ENCODE data around the gene CIDEC.
"Not testable (repeated sequence)": the region's sequence is repeated elsewhere in the genome, so short reads cannot be mapped to it uniquely, and the experiment has no call there.

CIDEC gene

DNA sequence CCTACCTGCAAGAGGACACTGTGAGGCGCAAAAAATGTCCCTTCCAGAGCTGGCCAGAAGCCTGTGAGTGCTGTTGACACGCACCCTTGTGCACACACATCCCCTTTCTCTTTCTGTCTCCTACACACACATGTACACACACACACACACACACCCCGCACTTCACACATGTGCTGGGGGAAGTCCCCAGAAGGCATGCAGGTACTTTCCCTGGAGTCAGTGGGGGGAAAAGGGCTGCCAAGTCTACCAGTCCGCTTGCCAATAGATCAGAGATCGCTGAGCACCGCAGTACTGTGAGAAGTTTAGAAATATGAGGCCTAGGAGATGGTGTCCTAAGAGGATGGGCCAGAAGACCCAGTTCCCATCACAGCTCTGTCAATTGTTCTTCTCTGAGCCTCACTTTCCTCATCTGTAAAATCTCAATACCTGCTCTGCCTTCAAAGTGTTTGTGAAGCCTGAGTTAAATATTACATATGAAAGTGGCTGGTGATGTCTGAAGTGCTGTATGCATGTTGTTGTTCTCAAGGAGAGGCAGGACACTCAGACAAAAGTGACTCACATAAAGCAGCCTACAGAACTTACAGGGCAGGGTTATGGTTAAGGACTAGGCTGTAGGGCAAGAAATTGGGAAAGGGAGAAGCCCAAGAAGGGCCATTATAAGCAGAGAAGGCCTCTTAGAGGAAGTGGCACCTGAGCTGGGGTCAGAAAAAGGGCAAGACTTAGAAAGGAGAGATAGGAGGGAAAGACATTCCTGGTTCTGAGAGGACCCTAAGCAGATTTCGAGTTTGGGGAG is 29.4 kb upstream of the CIDEC start:
- no peaks in the 10 kb centered on the region for H3K36me3 ChIP-seq (ENCODE audit: insufficient read depth, low read length)
- no peaks in the 10 kb centered on the region for H3K9me3 ChIP-seq (ENCODE audit: control insufficient read depth, insufficient read depth, low read length)
- no peak overlapping the region for H3K9ac ChIP-seq (ENCODE audit: low read depth, low read length)
- H3K4me1 ChIP-seq (ENCODE audit: insufficient read depth, low read length), result no peaks in the 10 kb centered on the region

DNA sequence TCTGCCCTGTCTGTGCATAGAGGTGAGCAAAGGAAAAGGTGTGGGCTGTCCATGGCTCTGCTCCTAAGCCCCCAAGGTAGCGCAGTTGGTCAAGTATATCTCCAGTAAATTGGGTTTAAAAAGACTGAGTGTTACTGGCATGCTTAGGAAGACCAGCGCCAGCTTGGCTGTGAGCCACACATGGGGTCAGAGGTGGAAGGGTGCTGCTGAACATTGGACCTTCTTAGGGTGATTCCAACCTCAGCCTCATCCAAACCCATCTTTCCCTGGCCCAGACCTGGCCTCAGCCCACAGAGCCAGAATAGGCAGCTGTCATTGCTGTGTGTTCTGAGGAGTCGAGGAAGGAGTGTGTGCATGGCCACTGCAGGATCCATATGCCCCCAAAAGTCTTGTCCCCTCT is 28.2 kb upstream of the CIDEC start:
- no peaks in the 10 kb centered on the region for H3K36me3 ChIP-seq (ENCODE audit: insufficient read depth, low read length)
- H3K9me3 ChIP-seq (ENCODE audit: control insufficient read depth, insufficient read depth, low read length), result no peaks in the 10 kb centered on the region
- H3K9ac ChIP-seq (ENCODE audit: low read depth, low read length), result no peak overlapping the region
- peaks cover 4% of the 10 kb centered on the region for H3K4me1 ChIP-seq (ENCODE audit: insufficient read depth, low read length)

DNA sequence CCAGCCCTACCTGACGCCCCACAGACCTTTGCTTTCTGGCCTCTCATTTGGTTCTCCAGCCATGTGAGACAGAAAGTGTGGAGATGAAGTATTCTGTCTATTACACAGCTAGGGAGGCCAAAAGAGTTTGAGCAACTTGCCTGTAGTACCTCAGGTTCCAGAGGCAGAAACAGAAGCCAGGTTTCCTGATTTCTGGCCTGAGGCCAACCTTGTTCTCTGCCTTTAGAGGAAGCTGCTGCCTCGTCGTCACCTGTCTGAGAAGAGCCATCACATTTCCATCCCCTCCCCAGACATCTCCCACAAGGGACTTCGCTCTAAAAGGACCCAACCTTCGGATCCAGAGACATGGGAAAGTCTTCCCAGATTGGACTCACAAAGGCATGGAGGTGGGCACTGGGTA is 26.4 kb upstream of the CIDEC start:
- peaks cover 18% of the 10 kb centered on the region for H3K4me1 ChIP-seq (ENCODE audit: insufficient read depth, low read length)
- no peaks in the 10 kb centered on the region for H3K36me3 ChIP-seq (ENCODE audit: insufficient read depth, low read length)
- no peaks in the 10 kb centered on the region for H3K9me3 ChIP-seq (ENCODE audit: control insufficient read depth, insufficient read depth, low read length)
- H3K9ac ChIP-seq (ENCODE audit: low read depth, low read length), result no peak overlapping the region

DNA sequence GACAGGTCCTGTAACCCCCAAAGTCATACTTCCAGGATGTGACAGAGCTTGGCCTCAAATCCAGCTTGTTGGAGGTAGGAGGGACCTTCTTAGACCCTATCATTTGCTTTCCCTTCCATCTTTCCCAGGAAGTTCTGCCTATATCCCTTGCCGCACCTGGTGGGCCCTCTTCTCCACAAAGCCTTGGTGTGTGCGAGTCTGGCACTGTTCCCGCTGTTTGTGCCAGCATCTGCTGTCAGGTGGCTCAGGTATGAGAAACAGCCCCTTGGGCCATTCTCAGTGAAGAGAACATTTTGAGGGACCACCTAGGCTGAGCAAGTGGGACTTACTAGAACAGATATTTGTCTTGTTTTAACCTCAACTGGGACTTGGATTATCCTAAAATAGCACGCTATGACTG is 23.9 kb upstream of the CIDEC start:
- Histone ChIP-seq H3K4me1 (ENCODE audit: insufficient read depth, low read length) (peaks cover 18% of the 10 kb centered on the region), H3K9me3 (ENCODE audit: control insufficient read depth, insufficient read depth, low read length) (no peaks in the 10 kb centered on the region), H3K9ac (ENCODE audit: low read depth, low read length) (0 out of 2 replicates have a peak overlapping the region, but pooled peaks have one; percentile 6), H3K36me3 (ENCODE audit: insufficient read depth, low read length) (no peaks in the 10 kb centered on the region)

DNA sequence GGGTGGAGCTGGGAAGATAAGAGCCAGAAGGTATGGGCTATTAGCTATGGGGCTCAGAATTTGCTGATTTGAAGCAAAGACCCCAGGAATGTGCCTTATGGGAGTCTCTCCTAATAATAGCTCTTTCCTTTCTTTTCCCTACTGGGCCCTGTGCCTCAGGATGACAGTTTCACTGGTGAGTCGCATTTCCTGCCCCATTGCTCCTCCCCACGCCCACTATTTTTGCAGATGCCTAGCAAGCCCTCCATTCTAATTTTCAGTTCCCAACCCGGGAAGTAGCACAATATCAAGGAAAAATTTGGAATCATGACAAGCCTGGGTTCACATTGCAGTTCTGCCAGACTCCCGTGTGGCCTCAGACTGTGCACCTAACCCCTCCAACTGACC is 23.2 kb upstream of the CIDEC start:
- no peaks in the 10 kb centered on the region for H3K9me3 ChIP-seq (ENCODE audit: control insufficient read depth, insufficient read depth, low read length)
- H3K9ac ChIP-seq (ENCODE audit: low read depth, low read length), result peak overlapping the region; percentile 19; the same call in 1 of the 2 replicates

DNA sequence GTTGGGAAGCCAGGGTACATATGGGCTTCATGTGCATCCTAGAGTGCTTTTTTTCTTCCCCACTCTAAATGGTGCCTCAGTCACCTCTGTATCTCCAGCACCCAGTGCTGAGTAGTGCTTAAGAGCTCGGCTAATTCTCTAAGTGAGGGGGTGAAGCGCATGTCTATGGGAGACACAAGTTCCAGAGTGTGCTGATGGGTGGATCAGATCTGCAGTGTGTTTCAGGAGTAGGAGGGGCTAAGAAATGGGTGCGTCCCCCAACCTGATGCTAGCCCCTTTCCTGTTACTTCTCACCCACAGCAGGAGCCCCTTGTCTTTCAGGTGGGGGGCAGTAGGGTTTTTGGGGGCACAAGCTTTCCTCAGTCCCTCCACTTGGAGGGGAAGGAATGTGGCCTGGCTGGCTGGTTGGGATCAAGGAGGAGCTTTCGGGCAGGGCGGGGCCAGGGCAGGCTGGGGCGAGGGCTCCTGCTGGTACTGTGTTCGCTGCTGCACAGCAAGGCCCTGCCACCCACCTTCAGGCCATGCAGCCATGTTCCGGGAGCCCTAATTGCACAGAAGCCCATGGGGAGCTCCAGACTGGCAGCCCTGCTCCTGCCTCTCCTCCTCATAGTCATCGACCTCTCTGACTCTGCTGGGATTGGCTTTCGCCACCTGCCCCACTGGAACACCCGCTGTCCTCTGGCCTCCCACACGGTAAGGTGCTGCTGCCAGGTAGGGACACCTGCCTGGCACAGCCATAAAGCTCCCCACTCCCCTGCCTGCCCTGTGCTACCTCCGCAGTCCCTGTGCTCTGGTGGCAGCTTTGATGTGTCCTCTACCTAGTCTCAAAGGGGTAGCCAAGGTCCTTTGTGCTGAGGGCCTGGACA is 22.6 kb upstream of the CIDEC start, which contains the start of gene IL17RE:
Gene IL17RE, plus strand, starts transcription at position 477 of the 866 bp plus-strand sequence. Its CDS starts 85 bp downstream, at position 562.
- Histone ChIP-seq H3K9me3 (ENCODE audit: control insufficient read depth, insufficient read depth, low read length) (no peaks in the 10 kb centered on the region), H3K4me1 (ENCODE audit: insufficient read depth, low read length) (peaks cover 18% of the 10 kb centered on the region), H3K36me3 (ENCODE audit: insufficient read depth, low read length) (no peaks in the 10 kb centered on the region), H3K9ac (ENCODE audit: low read depth, low read length) (peak within 1 kb of the TSS; percentile 19; the same call in 1 of the 2 replicates)

More for the DNA sequence above, 23.2 kb upstream of the CIDEC start:
- Histone ChIP-seq H3K4me1 (ENCODE audit: insufficient read depth, low read length) (peaks cover 18% of the 10 kb centered on the region), H3K36me3 (ENCODE audit: insufficient read depth, low read length) (no peaks in the 10 kb centered on the region)

DNA sequence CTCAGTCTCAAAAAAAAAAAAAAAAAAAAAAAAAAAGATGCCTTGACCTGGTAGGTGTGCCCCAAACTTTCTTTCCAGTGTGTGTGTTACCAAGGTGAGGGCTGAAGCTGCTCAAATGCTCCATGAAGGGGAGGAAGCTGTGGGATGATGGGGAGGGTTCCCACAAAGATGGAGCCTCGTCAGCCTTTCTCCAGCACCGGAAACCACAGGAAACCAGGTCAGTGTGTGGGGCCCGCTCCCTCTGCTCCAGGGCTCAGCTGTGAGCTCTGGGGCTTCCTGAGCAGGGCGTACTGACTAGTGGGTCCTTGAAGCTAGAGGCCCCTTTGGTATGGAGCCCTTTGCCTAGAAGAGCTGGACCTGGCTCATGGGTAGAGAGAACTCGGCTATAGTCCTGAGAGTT is 21.9 kb upstream of the CIDEC start:
- Histone ChIP-seq H3K36me3 (ENCODE audit: insufficient read depth, low read length) (no peaks in the 10 kb centered on the region), H3K4me1 (ENCODE audit: insufficient read depth, low read length) (peaks cover 18% of the 10 kb centered on the region), H3K9ac (ENCODE audit: low read depth, low read length) (0 out of 2 replicates have a peak overlapping the region, but pooled peaks have one; percentile 19), H3K9me3 (ENCODE audit: control insufficient read depth, insufficient read depth, low read length) (no peaks in the 10 kb centered on the region)

DNA sequence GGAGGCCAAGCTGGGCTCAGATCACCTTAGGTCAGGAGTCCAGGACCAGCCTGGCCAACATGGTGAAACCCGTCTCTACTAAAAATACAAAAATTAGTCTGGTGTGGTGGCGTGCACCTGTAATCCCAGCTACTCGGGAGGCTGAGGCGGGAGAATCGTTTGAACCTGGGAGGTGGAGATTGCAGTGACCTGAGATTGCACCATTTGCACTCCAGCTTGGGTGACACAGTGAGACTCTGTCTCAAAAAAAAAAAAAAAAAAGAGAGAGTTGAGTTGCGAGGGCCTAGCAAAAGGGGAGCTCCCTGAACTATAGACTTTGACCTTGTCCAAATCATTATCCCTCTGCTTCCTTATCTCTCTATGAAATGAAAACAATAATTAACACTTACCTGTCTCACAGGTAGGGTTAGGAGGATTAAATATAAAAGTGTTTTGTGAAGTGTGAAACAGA is 20.9 kb upstream of the CIDEC start:
- H3K9me3 ChIP-seq (ENCODE audit: control insufficient read depth, insufficient read depth, low read length); H3K9ac ChIP-seq (ENCODE audit: low read depth, low read length); H3K36me3 ChIP-seq (ENCODE audit: insufficient read depth, low read length): not testable (repeated sequence)
- H3K4me1 ChIP-seq (ENCODE audit: insufficient read depth, low read length), result peaks cover 18% of the 10 kb centered on the region

DNA sequence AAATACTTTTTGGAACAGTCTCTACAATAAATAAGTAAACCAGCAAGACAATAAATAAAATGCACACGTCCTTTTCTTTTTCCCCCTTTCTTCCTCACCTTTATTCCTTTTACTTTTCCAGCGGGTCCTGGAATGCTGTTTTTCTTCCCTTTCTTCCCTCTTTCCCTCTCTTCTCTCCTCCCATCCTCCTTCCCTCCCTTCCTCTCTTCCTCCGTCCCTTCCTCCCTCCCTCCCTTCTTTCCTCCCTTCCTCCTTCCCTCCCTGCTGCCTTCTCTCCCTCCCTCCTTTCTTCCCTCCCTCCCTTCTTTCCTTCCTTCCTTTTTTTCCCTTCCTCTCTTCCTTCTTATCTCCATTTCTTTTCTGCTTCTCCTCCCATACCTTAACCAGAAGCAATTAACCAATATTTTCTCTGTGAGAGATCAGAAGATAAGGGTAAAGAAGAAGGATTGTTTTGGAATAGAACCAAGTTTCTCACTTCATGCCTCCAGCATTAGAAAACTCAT is 19.3 kb upstream of the CIDEC start:
- Histone ChIP-seq H3K36me3 (ENCODE audit: insufficient read depth, low read length) (no peaks in the 10 kb centered on the region), H3K9ac (ENCODE audit: low read depth, low read length) (no peak overlapping the region), H3K4me1 (ENCODE audit: insufficient read depth, low read length) (peaks cover 18% of the 10 kb centered on the region), H3K9me3 (ENCODE audit: control insufficient read depth, insufficient read depth, low read length) (no peaks in the 10 kb centered on the region)

DNA sequence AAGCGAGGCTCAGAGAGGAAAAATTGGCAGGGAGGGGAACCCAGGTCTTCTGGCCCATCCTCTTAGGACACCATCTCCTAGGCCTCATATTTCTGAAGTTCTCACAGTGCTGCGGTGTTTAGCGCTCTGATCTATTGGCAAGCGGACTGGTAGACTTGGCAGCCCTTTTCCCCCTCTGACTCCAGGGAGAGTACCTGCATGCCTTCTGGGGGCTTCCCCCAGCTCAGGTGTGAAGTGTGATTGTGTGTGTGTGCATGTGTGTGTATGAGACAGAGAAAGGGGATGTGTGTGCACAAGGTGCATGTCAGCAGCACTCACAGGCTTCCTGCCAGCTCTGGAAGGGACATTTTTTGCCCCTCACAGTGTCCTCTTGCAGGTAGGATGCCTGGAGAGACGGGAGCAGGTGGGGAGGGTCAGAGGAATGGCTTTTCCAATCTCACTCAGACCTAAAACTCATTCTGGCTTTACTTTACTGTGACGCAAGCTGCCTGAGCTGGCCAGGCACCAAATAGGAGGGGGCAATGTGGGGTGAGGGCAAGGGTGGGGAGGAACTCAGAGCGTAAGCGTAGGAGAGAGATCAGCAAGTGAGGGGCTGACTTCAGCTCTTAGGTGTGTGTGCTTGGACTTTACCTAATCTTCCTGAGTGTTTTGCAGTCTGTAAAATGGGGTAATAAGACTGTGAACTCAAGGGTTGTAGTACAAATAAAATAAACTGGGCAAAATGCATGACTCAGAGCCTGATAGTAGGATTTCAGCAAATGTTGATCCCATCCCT is 18.6 kb upstream of the CIDEC start:
- peaks cover 18% of the 10 kb centered on the region for H3K4me1 ChIP-seq (ENCODE audit: insufficient read depth, low read length)
- no peaks in the 10 kb centered on the region for H3K36me3 ChIP-seq (ENCODE audit: insufficient read depth, low read length)
- no peaks in the 10 kb centered on the region for H3K9me3 ChIP-seq (ENCODE audit: control insufficient read depth, insufficient read depth, low read length)
- H3K9ac ChIP-seq (ENCODE audit: low read depth, low read length), result no peak overlapping the region

DNA sequence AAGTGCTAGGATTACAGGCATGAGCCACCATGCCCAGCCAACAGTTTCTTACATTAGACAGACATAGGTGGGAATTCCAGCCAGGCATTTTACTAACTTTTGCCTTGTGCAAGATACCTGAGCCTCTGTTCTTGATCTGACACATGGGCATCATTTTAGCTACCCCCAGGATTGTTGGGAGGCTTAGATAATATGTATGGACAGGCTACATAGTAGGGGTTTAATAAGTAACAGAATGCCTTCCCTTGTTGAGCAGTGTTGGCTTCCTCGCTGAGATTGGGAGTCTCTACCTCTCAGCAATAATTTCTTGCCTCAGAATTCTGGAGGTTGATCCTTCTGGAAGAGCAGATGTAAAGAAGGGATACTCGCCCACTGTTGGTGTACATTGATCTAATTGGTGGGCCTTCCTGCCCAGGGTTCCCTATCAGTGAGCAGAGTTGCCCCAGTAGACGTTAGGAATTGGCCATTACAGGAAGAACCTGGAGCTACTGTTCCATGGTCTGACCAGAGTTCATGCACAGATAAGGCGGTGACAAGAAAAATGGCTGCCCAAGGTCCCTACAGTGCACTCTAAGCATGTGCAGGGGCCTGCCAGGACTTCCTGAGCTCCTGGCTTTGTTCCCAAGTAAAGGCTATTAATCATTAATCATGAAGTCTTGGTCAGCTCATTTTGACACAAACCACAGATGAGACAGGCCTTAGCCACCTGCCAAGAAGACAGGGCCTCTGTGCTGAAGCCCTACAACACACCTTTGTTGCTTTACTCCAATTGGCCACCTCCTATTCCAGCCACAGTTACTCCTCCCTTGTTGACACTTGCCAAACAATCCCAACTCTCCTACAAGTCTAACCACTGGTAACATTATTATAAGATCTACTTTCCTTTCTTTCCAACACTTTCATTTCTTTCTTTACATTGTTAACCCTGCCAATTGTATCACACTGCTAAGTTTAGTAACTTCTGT is 17.6 kb upstream of the CIDEC start:
- H3K9ac ChIP-seq (ENCODE audit: low read depth, low read length), result no peak overlapping the region
- H3K9me3 ChIP-seq (ENCODE audit: control insufficient read depth, insufficient read depth, low read length), result no peaks in the 10 kb centered on the region
- peaks cover 4% of the 10 kb centered on the region; the same call in 1 of the 2 replicates for H3K36me3 ChIP-seq (ENCODE audit: insufficient read depth, low read length)
- H3K4me1 ChIP-seq (ENCODE audit: insufficient read depth, low read length), result peaks cover 9% of the 10 kb centered on the region

DNA sequence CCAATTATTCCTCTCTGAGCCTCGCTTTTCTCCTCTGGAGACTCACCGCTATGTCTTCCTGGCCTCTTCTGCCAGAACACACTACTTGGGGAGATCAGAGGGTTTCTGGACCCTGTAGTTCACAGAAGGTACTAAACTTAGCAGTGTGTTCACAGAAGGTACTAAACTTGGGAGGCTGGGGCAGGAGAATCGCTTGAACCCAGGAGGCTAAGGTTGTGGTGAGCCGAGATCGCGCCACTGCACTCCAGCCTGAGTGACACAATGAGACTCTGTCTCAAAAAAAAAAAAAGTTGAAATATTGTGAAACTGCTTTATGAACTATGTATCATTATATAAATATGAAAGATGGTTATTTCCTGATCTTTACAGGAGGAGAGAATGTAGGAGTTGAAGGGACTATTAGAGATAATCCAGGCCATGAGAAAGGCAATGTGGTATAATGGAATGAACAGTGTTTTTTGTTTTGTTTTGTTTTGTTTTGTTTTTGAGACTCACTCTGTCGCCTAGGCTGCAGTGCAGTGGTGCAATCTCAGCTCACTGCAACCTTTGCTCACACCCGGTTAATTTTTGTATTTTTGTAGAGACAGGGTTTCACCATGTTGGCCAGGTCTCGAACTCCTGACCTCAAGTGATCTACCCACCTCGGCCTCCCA is 16.8 kb upstream of the CIDEC start:
- H3K9me3 ChIP-seq (ENCODE audit: control insufficient read depth, insufficient read depth, low read length); H3K9ac ChIP-seq (ENCODE audit: low read depth, low read length); H3K4me1 ChIP-seq (ENCODE audit: insufficient read depth, low read length); H3K36me3 ChIP-seq (ENCODE audit: insufficient read depth, low read length): not testable (repeated sequence)

DNA sequence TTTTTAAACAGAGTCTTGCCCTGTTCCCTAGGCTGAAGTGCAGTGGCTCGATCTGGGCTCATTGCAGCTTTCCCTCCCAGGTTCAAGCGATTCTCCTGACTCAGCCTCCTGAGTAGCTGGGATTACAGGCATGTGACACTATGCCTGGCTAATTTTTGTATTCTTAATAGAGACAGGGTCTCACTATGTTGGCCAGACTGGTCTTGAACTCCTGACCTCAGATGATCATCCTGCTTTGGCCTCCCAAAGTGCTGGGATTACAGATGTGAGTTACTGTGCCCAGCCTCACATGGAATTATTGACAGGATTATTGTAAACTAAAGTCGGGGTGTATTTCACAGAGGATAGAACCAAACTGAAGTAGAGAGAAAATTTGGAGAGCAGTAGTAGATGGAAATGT is 15.7 kb upstream of the CIDEC start:
- not testable (repeated sequence) for H3K9me3 ChIP-seq (ENCODE audit: control insufficient read depth, insufficient read depth, low read length); H3K4me1 ChIP-seq (ENCODE audit: insufficient read depth, low read length); H3K9ac ChIP-seq (ENCODE audit: low read depth, low read length); H3K36me3 ChIP-seq (ENCODE audit: insufficient read depth, low read length)

Data from ES-I3 (cell line).